Measurements from ENCODE around the gene SNUPN. TPM values are rescaled to one million over a fixed set of nuclear protein-coding genes. Genes with fewer than 3 reads are reported as not detected.
"Not testable (repeated sequence)": the region's sequence is repeated elsewhere in the genome, so short reads cannot be mapped to it uniquely, and the experiment has no call there.

Gene SNUPN
- polyA plus RNA-seq, 3 donors from 2014 or later: 21.2 to 46.0 (median 31.5) TPM

DNA sequence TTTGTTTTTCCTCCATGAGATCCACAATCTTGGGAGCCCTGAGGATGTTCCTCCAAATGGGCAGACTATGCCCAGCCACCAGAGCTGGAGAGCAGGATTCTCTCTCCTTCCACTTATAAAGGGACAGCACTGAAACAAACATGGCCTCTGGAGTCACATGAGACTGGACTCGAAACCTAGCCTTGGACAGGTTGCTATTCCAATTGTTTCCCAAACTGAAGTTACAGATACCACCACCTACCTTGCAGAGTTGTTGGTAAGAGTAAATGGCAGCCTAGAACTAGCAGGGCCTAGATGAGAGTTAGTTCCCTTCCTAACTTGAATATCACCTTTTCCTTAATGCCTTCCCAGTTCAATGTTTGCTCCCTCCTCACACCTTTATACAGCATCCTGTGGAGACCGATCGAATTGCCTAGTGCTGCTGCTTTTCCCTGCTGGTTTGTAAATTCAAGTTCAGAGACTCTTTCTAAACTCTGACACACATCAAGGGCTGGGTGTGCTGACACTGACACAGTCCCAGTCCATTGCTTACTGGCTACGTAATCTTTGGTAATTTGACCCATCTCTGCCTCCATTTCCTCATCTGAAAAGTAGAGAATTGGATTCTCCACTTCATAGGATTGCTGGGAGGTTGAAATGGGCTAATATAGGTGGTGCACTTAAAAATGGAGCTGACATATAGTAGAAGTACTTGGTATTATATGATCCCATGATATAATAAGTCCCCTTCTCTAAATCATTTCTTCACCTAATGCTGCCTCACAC is 11.9 kb upstream of the SNUPN start:
- no peaks in the 10 kb centered on the region for H3K9me3 Mint-ChIP-seq
- peak overlapping the region in 3 of 5 donors; percentile 9 to 92 (median 59) for H3K4me3 Mint-ChIP-seq
- H3K36me3 Mint-ChIP-seq: peaks cover 0 to 3% (median 0%) of the 10 kb centered on the region in 3 donors
- H3K27ac Mint-ChIP-seq: peak overlapping the region in 3 of 6 donors; percentile 15 to 62 (median 56)
- DNase-seq: no peak
- H3K4me1 Mint-ChIP-seq: peaks cover 38 to 39% of the 10 kb centered on the region in 2 donors
- H3K27me3 Mint-ChIP-seq (ENCODE audit: low read depth in 3 of 3): peaks cover 0 to 7% (median 2%) of the 10 kb centered on the region in 3 donors

GRCh38 chr15:75636026-75636425 is 10.5 kb upstream of the SNUPN start:
- DNase-seq: no peak
- peaks cover 0 to 7% (median 2%) of the 10 kb centered on the region in 3 donors for H3K27me3 Mint-ChIP-seq (ENCODE audit: low read depth in 3 of 3)
- peaks cover 34 to 36% of the 10 kb centered on the region in 2 donors for H3K4me1 Mint-ChIP-seq
- no peaks in the 10 kb centered on the region for H3K9me3 Mint-ChIP-seq
- H3K36me3 Mint-ChIP-seq: peaks cover 0 to 3% (median 0%) of the 10 kb centered on the region in 3 donors
- no peak overlapping the region for H3K27ac Mint-ChIP-seq
- H3K4me3 Mint-ChIP-seq: peak overlapping the region in 1 of 5 donors; percentile 30

DNA sequence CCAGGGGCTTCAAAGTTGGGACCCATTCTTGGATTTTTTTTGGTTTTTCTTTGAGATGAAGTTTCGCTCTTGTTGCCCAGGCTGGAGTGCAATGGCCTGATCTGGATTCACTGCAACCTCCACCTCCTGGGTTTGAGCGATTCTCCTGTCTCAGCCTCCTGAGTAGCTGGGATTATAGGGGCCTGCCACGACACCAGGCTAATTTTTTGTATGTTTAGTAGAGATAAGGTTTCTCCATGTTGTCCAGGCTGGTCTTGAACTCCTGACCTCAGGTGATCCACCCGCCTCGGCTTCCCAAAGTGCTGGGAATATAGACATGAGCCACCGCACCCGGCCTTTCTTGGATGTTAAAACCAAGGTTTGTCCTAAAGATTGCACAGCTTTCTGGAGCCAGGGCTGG is 8.4 kb upstream of the SNUPN start:
- not testable (repeated sequence) for H3K9me3 Mint-ChIP-seq; H3K27ac Mint-ChIP-seq; H3K27me3 Mint-ChIP-seq (ENCODE audit: low read depth in 3 of 3); H3K4me3 Mint-ChIP-seq; DNase-seq; H3K36me3 Mint-ChIP-seq
- peaks cover 17 to 21% of the 10 kb centered on the region in 2 donors for H3K4me1 Mint-ChIP-seq

GRCh38 chr15:75631935-75632334 is 6.4 kb upstream of the SNUPN start:
- DNase-seq: no peak
- H3K27ac Mint-ChIP-seq: no peak overlapping the region
- H3K27me3 Mint-ChIP-seq (ENCODE audit: low read depth in 3 of 3): no peaks in the 10 kb centered on the region
- H3K9me3 Mint-ChIP-seq: no peaks in the 10 kb centered on the region
- H3K4me3 Mint-ChIP-seq: no peak overlapping the region
- H3K36me3 Mint-ChIP-seq: no peaks in the 10 kb centered on the region
- peaks cover 1% of the 10 kb centered on the region in 2 donors for H3K4me1 Mint-ChIP-seq

GRCh38 chr15:75622505-75622904 is 3.0 kb downstream of the SNUPN start:
- H3K27ac Mint-ChIP-seq: peak overlapping the region; percentile 10 to 67 (median 46)
- peaks cover 0 to 12% (median under 1%) of the 10 kb centered on the region in 3 donors for H3K36me3 Mint-ChIP-seq
- peaks cover 32% of the 10 kb centered on the region in 2 donors for H3K4me1 Mint-ChIP-seq
- no peaks in the 10 kb centered on the region for H3K9me3 Mint-ChIP-seq
- DNase-seq: no peak
- H3K4me3 Mint-ChIP-seq: peak overlapping the region in 3 of 5 donors; percentile 14 to 51 (median 30)
- peaks cover 0 to 8% (median 6%) of the 10 kb centered on the region in 3 donors for H3K27me3 Mint-ChIP-seq (ENCODE audit: low read depth in 3 of 3)

DNA sequence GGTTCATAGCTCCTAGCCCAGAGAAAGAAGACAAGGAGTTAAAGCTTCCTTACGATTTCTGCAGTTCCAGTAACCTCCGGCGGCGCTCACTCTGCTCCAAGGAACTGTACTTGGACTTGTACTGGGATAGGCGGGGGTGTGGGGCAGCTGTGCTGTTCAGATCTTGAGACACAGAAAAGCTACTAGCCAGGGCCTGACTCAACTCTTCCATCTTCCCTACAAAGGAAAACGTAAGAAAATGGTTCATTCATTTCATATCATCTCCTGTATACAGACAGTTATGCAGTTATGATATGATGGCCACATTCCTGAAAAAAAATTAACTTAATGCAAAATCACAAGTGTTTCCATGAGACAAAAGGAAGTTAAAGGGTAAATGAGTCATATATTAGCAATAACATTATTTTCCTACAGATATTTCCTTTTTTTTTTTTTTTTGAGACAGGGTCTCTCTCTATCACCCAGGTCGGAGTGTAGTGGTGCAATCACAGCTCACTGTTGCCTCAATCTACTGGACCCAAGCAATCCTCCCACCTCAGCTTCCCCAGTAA is 4.6 kb downstream of the SNUPN start:
- Mint-ChIP-seq H3K27ac (peak overlapping the region in 3 of 6 donors; percentile 16 to 64 (median 62)), H3K9me3 (no peaks in the 10 kb centered on the region), H3K36me3 (peaks cover 8 to 23% (median 11%) of the 10 kb centered on the region in 3 donors), H3K4me3 (peak overlapping the region in 3 of 5 donors; percentile 0 to 71 (median 21)), H3K27me3 (ENCODE audit: low read depth in 3 of 3) (peaks cover 0 to 6% (median 5%) of the 10 kb centered on the region in 3 donors), H3K4me1 (peaks cover 26% of the 10 kb centered on the region in 2 donors)
- no peak for DNase-seq

- Mint-ChIP-seq H3K4me3 (peak overlapping the region in 4 of 5 donors; percentile 21 to 71 (median 49)), H3K27me3 (ENCODE audit: low read depth in 3 of 3) (peaks cover 0 to 1% (median 0%) of the 10 kb centered on the region in 3 donors)
These were observed 5.3 kb downstream of the SNUPN start for GRCh38 chr15:75620058-75620820.

DNA sequence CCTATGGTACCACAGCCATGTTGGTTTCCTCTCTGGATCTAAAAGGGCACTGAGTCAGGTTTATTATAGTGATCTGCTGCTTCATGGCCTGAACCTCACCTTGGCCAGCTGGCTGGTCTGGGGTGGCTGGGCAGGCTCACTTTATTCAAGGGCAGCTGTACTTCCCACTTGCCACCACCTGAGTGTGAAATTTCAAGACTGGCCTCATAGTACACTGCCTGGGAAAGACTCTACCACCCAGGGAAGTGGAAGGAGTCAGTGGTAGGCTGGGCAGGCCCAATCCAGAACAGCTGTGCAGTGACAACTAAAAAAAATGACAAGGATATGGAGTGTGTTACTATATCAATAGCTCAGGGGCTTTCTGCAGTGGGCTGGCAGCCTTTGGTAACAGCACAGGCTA is 8.8 kb downstream of the SNUPN start:
- Mint-ChIP-seq H3K27me3 (ENCODE audit: low read depth in 3 of 3) (no peaks in the 10 kb centered on the region), H3K36me3 (peaks cover 31 to 53% (median 34%) of the 10 kb centered on the region in 3 donors), H3K4me1 (peaks cover 17 to 18% of the 10 kb centered on the region in 2 donors), H3K27ac (peak overlapping the region in 1 of 6 donors; percentile 67), H3K4me3 (no peak overlapping the region), H3K9me3 (no peaks in the 10 kb centered on the region)
- no peak for DNase-seq

More at GRCh38 chr15:75620058-75620820, 5.3 kb downstream of the SNUPN start:
- DNase-seq: no peak
- no peaks in the 10 kb centered on the region for H3K9me3 Mint-ChIP-seq
- peaks cover 23% of the 10 kb centered on the region in 2 donors for H3K4me1 Mint-ChIP-seq
- H3K27ac Mint-ChIP-seq: peak overlapping the region in 4 of 6 donors; percentile 16 to 64 (median 39)
- peaks cover 13 to 27% (median 14%) of the 10 kb centered on the region in 3 donors for H3K36me3 Mint-ChIP-seq

DNA sequence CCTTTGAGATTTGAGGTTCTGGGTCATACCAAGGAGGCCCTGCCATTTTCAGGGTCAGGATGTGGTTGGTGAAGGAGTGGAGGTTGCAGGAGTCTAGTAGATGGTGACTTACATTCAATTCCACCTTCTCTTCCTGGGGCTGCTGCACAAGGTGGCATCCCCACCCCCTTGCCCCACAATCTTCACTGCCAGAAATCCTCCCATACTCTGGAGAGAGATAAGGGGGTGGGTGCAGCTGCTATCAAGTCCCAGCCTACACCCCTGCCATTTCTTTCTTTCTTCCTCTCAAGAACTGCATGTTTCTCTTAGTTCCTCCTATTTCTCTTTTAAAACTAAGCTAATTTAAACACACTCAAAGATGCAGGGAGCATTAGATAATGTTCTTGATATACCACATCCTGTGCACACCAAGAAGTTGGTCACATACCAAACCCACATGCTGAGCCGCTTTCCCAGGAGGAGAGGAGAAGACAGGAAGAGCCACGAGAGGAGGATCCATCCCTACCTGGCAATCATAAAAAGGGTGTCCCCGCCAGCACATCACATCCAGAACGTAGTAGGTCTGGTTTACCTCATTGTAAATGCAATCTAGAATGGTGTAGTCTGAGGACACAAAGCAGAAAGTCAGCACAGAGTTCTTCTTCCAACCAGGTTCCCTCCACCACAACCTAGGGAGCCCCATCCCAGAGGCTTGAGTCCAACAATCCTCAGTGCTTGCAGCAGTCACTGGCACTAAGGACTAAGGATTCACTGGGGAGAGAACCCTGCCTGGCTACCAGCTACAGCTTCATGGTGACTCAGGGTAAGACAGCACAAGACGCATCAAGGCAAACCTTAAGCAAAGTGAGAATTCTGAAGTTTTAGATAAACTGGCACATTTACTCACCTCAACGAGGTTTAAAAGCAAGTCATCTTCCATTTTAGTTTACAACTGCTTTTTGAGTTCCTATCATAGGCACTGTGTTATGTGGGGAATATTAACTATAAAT is 18.5 kb downstream of the SNUPN start:
- DNase-seq: peak; percentile 19 to 37 (median 34)
- H3K36me3 Mint-ChIP-seq: peaks cover 25 to 28% (median 27%) of the 10 kb centered on the region in 3 donors
- H3K4me3 Mint-ChIP-seq: peak overlapping the region; percentile 67 to 81 (median 77)
- peaks cover 45 to 48% of the 10 kb centered on the region in 2 donors for H3K4me1 Mint-ChIP-seq
- no peaks in the 10 kb centered on the region for H3K9me3 Mint-ChIP-seq
- H3K27ac Mint-ChIP-seq: peak overlapping the region; percentile 72 to 92 (median 84)
- H3K27me3 Mint-ChIP-seq (ENCODE audit: low read depth in 3 of 3): peaks cover 0 to 2% (median 0%) of the 10 kb centered on the region in 3 donors

DNA sequence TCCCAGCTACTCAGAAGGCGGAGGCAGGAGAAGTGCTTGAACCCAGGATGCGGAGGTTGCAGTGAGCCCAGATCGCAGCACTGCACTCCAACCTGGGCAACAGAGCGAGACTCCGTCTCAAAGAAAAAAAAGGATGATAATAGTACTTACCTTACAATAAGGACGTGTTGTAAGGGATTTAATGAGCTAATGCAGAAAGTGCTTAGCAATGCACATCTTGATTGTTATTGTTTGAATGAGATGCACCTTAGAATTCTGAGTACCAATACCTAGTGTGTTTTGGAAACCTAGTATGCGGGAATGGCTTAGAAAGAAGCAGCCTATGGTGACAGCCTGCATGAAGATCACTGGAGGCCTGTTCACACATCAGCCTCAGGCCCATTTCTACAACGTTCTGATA is 19.5 kb downstream of the SNUPN start:
- H3K4me3 Mint-ChIP-seq: peak overlapping the region; percentile 67 to 81 (median 77)
- DNase-seq: no peak
- H3K9me3 Mint-ChIP-seq: no peaks in the 10 kb centered on the region
- H3K27ac Mint-ChIP-seq: peak overlapping the region; percentile 72 to 92 (median 84)
- peaks cover 0 to 2% (median 0%) of the 10 kb centered on the region in 3 donors for H3K27me3 Mint-ChIP-seq (ENCODE audit: low read depth in 3 of 3)
- H3K36me3 Mint-ChIP-seq: peaks cover 22 to 32% (median 23%) of the 10 kb centered on the region in 3 donors
- peaks cover 45 to 48% of the 10 kb centered on the region in 2 donors for H3K4me1 Mint-ChIP-seq

DNA sequence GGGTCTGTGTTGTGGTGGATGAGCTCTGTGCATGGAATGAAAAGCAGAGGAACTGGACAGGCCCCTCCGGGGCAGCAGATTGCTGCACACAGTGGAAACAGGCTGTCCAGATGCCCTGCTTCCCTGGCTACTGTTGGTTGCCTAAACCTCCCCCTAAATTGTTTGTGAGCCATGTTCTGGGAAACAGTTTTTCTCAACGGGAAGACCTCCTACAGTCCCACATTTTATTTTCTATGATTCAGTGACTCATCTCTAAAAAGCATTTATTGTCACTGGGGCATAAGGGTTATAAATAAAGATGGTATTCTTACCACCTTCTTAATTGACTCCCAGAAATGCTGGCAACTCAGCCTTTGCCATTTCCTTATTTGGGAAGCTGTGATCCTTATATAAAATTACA is 26.1 kb downstream of the SNUPN start:
- H3K36me3 Mint-ChIP-seq: peaks cover 15 to 44% (median 25%) of the 10 kb centered on the region in 3 donors

DNA sequence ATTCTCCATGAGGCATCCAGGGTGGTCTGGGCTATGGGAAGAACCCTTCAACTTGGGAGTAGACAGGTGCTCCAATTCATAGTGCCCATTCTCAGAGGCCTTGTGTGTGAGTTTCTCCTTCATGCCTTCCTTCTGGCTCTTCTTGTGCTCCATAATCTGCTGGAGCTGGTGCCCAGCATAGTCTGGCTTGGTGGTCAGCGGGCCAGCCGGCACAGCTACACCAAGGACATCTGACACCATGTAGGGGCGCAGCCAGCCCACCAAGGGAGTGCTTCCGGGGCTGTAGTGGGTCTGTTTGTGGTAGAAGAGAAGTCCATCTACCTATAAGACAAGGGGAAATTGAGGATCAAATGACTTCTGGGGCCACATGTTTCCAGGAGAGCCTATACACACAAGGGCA is 27.2 kb downstream of the SNUPN start:
- Mint-ChIP-seq H3K4me3 (no peak overlapping the region), H3K36me3 (peaks cover 15 to 44% (median 25%) of the 10 kb centered on the region in 3 donors), H3K27ac (peak overlapping the region in 3 of 6 donors; percentile 21 to 71 (median 53)), H3K27me3 (ENCODE audit: low read depth in 3 of 3) (no peaks in the 10 kb centered on the region), H3K4me1 (peaks cover 18 to 23% of the 10 kb centered on the region in 2 donors), H3K9me3 (no peaks in the 10 kb centered on the region)
- DNase-seq: no peak

More for the DNA sequence above, 26.1 kb downstream of the SNUPN start:
- Mint-ChIP-seq H3K4me1 (peaks cover 18 to 23% of the 10 kb centered on the region in 2 donors), H3K27ac (no peak overlapping the region), H3K4me3 (no peak overlapping the region), H3K27me3 (ENCODE audit: low read depth in 3 of 3) (no peaks in the 10 kb centered on the region), H3K9me3 (no peaks in the 10 kb centered on the region)
- no peak for DNase-seq
